Stimulated activated CD4-positive, alpha-beta T cell treated with anti-CD3 and anti-CD28 coated beads, Interleukin-12 subunit alpha, Interleukin-12 subunit beta, amount 100 ng/mL, for 4 hours (primary cell): ENCODE results near the gene GNG7.
"Not testable (repeated sequence)": the region's sequence is repeated elsewhere in the genome, so short reads cannot be mapped to it uniquely, and the experiment has no call there.

ENCODE experiments used
- DNase-seq: peaks from one replicate; pipeline ENCODE4 v3.0.0-alpha.2; 2020

GNG7 gene

DNA sequence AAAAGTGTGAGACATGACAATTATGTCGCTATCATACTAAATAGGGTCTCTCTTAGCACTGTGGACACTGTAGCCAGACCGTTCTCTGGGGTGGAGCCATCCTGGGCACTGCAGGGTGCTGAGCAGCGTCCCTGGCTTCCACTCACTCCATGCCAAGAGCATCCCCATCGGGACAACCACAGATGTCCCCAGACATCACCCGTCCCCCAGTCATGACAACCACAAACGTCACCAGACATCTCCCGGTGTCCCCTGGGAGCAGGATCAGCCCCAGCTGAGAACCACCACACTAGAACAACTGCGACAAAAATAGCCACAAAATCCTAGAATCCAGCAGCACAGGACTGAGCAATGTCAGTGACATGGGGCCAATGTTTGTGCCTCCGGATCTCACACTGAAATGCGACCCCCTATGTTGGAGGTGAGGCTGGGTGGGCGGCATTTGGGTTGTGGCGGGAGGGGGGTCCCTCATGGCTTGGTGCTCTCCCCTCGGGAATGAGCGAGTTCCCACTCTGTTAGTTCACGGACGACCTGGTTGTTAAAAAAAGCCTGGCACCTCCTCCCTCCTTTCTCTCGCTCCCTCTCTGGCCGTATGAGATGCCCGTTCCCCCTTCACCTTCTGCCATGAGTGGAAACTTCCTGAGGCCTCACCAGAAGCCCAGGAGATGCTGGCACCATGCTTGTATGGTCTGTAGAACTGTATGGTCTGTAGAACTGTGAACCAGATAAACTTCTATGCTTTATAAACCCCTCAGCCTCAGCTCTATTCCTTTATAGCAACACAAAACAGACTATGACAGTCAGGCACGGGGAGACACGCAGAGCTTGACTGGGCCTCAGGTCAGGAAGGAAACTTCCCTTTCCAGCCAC lies 132.7 kb downstream of the GNG7 start:
- DNase-seq, result no peak

- DNase-seq, result no peak
These were observed 134.5 kb downstream of the GNG7 start for GRCh38 chr19:2567996-2568395.

DNA sequence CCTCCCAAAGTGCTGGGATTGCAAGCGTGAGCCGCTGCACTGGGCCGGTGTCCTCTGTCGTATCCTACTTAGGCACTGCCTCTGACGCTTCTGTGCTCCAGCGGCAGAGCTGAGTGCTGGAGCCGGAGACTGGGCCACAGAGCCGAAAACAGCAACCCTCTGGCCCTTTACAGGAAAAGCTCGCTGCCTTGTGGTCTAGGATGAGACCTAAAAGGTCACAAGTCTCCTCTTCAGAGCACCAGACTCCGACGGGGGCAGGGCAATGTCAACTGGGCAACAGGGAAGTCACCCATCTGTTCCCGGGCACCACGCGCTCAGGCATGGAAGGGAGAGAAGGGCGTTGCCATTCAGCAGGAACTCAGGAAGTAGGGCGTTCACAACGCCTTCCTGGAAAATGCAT lies 134.9 kb downstream of the GNG7 start:
- no peak for DNase-seq

DNA sequence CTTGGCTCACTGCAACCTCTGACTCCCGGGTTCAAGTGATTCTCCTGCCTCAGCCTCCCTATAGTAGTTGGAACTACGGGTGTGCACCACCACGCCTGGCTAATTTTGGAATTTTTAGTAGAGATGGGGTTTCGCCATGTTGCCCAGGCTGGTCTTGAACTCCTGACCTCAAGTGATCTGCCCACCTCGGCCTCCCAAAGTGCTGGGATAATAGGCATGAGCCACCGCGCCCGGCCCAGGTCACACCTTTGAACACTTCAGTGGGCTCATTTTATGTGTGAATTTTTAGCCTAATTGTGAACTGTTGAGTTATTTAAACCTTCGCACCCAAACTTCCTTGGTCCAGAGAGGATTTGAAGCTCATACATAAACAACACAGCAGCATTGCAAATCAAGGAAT lies 138.9 kb downstream of the GNG7 start:
- DNase-seq, result not testable (repeated sequence)

GRCh38 chr19:2561895-2562294 lies 140.6 kb downstream of the GNG7 start:
- DNase-seq, result peak; percentile 59

- no peak for DNase-seq
These were observed 141.3 kb downstream of the GNG7 start for GRCh38 chr19:2561221-2561620.

DNA sequence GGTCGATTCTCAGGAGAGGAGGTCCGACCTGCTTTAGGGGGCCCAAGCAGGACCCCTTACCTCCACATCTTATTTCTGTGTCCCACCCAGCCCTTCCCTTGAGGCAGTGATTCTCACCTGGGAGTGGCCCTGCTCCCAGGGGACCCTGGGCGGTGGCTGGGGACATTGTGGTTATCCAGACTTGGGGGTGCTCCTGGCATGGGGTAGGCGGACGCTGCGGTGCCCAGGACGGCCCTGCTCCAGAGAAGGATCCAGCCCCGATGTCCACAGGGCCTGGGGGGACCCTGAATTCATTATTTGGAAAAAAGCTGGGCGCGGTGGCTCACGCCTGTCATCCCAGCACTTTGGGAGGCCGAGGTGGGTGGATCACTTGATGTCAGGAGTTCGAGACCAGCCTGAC lies 142.1 kb downstream of the GNG7 start:
- DNase-seq, result no peak

DNA sequence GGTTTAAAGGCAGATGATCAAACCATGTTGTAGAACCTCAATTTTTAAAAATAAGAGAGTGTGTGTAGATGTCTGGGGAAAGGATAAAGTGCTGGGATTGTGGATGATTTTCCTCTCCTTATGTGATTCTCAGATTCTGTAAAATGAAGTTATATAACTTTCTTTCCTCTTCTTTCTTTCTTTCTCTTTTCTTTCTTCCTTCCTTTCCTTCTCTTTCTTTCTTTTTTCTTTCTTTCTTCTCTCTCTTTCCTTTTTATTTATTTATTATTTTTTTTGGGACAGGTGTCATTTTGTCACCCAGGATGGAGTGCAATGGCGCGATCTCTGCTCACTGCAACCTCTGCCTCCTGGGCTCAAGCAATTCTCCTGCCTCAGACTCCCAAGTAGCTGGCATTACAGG lies 144.0 kb downstream of the GNG7 start:
- no peak for DNase-seq

GRCh38 chr19:2558131-2558530 lies 144.4 kb downstream of the GNG7 start:
- DNase-seq, result not testable (repeated sequence)

GRCh38 chr19:2557093-2557440 lies 145.4 kb downstream of the GNG7 start:
- DNase-seq, result no peak

- DNase-seq, result no peak
These were observed 146.0 kb downstream of the GNG7 start for GRCh38 chr19:2556221-2557092.

- DNase-seq, result no peak
These were observed 146.9 kb downstream of the GNG7 start for GRCh38 chr19:2555422-2556220.

DNA sequence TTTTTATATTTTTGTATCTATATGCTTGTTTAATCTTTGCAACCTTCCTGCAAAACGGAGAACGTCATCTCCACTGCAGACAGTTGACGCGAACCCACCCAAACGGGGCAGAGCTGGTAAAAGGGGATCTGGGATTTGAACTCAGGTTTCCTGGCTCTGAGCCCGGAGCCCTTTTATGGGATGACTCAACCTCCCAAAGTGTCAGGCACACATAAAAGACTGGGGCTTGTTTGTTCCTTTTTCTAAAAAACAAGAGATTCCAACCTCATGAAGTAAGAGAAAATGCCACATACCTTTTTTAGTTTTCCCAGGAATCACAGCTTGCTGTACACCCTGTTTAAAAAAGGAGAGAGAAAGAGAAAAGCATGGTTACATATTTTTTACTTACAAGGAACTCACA lies 147.6 kb downstream of the GNG7 start:
- no peak for DNase-seq

DNA sequence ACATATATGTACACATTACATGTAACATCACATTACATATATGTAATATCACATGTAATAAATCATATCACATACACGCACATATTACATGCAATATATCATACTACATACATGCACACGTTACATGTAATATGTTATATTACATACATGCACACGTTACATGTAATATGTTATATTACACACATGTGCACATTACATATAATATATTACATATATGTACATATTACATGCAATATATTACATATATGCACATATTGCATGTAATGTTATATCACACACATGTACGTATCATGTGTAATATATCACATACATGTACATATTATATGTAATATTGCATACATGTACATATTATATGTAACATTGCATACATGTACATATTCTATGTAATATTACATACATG lies 149.0 kb downstream of the GNG7 start:
- no peak for DNase-seq

DNA sequence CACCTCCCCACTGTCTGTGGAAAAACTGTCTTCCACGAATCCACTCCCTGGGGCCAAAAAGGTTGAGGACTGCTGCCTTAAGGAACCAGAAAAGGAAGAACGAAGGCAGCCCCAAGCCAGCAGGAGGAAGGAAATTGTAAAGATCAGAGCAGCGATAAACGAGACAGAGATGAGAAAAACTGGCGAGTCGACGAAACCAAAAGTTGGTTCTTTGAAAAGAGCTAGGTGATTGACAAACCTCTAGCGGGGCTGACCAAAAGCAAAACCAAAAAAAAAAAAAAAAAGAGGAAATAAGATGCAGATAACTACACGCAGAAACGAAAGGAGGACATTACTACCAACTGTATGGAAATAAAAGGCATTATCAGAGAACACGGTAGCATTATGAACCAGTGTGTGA lies 149.6 kb downstream of the GNG7 start:
- DNase-seq, result peak; percentile 26

DNA sequence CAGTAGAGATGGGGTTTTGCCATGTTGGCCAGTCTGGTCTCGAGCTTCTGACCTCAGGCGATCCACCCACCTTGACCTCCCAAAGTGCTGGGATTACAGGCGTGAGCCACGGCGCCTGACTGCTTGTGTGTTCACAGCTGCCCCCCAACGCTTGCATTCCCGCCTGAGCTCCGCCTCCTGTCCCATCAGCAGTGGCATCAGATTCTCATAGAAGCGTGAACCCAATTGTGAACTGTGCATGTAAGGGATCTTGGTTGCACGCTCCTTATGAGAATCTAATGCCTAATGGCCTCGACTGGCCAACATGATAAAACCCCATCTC lies 150.7 kb downstream of the GNG7 start:
- DNase-seq, result no peak

DNA sequence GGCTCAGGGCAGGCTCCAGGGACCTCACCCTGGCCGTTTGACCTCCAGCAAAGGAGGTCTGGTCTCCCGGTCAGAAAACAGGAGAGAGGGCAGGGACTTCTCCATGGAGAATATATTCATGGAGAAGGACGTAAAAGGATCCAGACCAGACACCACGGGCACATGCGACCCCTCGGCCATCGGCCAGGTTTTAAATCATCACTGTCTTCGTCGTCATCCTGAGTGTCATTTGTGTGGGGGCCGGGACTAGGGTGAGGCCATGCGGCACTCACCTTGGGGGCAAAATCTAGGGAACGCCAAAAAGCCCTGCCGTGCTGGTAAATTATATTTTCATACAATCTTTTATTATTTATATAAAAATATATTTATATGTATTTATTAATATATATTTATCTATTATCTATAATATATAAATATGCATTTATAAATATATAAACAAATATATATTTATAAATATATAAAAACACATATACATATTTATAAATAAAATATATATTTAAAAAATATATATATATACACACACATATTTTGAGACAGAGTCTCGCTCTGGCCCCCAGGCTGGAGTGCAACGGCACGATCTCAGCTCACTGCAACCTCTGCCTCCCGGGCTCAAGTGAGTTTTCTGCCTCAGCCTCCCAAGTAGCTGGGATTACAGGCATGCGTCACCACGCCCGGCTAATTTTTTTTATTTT lies 151.2 kb downstream of the GNG7 start:
- DNase-seq, result no peak

DNA sequence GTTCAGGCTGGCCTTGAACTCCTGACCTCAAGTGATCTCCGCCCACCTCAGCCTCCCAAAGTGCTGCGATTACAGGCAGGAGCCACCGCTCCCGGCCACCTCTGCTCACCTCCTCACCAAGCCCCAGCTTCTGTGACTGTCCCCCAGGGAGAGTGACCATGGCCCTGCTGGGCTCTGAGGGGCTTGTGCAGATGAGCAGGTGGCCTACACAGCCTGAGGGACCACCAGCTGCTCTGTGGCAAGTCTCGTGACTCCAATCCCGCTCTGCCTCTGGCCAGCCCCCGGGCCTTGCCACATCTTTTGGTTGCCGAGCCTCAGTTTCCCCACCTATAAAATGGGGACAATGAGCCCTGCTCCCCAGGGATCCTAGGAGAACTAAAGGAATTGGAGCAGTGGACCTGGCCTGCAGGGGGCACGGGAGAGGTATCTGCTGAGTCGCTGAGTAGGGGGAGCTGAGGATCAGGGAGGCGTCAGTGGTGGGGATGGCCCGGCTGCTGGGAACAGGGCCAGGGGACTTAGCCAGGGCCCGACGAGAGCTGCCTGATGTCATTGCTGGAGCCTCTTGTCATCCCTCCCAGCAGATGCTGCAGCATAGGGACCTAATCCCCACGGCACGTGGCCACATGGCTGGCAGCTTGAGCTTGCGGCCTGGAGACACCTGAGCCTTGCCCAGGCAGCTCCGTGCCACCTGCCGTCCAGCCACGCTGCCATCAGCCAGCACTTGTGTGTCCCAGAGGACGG lies 151.9 kb downstream of the GNG7 start:
- DNase-seq, result no peak

DNA sequence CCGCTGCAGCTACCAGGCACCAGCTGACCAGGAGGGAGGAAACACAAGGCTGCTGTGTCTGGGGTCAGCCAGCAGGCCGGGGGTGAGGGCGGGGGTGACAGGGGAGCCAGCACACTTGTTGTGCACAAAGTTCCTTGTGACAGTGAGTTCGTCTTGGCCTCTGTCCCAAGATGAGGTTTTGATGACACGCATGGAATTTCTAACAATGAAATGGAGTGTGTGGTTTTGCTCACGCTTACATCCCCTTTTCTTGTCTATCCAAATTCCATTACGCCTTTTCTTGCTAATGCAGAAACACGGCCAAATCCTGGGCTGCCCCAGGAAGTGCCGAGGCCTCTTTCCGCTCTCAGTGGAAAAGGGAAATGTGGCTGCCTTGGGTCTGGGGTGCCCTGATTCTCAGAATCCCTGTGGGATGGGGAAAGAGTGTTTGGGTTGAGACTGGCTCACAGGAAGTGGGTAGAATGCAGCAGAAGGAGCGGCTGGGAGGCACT lies 152.7 kb downstream of the GNG7 start:
- DNase-seq, result no peak

GRCh38 chr19:2548966-2549365 lies 153.5 kb downstream of the GNG7 start:
- no peak for DNase-seq

DNA sequence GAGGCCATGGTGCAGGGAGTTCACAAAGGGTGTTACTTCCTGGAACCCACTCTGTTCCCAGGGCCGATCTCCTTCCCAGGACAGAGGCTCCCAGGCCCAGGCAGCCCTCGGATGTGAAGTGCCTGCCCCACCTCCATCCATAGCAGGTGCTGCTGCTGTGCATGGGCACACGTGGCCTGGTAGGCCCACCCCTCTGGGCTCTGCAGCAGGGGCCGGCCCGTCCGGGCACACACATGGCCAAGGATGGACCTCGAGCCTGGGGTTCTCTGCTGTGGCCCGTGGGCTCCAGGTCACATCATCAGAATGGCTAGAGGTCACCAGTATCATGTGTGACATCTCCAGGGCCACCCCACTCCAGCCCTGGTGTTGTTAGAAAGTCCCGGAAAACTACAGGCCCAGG lies 154.8 kb downstream of the GNG7 start:
- no peak for DNase-seq
